A673 (cell line): ENCODE data around the gene ZNF24.
A peak's percentile ranks its signal among the peaks of the same experiment; 100 is the strongest.

ENCODE experiments used
- EZH2 ChIP-seq: fragments of 200-600 bp; sonication (generic); IDR thresholded peaks from 2 replicates; pipeline ENCODE4 v1.6.1; 2017; ENCODE audit warnings: borderline replicate concordance, low read depth, mild to moderate bottlenecking, mixed read lengths, antibody characterized with exemption, low read length; ENCODE audit not compliant: poor library complexity, severe bottlenecking
- TF ChIP-seq, protein P1 (sequence below): fragments of 300-800, 200-600 bp; sonication (generic); conservative IDR thresholded peaks from 2 replicates; pipeline ENCODE4 v1.5.1; 2017; ENCODE audit warnings: low read depth, mild to moderate bottlenecking, antibody characterized with exemption, low read length, moderate library complexity, mixed read lengths

DNA sequence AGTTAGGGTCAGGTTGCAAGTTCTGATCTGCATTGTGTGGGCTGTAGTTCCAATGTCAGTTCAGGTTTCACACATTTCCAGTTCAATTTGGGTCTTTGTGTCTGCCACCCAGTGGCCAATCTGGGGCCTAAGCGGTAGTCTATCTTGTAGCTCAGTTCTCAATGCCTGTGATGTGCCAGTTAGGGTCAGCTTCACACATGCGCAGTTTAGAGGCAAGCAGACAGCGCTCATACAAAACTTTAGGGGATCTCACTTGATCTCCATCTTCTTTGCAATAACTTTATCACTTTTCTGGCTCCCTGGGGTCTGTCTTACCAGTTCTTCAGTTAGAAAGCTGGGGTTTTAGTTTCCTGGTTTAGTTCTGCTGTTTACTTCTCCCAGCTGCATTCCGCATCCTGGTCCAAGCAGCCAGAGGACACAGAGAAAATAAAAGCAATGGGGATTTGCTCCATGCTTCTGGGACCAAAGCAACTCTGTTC, 11.0 kb upstream of the ZNF24 start:
- no peak for TF ChIP-seq EZH2
- TF ChIP-seq, protein P1, sequence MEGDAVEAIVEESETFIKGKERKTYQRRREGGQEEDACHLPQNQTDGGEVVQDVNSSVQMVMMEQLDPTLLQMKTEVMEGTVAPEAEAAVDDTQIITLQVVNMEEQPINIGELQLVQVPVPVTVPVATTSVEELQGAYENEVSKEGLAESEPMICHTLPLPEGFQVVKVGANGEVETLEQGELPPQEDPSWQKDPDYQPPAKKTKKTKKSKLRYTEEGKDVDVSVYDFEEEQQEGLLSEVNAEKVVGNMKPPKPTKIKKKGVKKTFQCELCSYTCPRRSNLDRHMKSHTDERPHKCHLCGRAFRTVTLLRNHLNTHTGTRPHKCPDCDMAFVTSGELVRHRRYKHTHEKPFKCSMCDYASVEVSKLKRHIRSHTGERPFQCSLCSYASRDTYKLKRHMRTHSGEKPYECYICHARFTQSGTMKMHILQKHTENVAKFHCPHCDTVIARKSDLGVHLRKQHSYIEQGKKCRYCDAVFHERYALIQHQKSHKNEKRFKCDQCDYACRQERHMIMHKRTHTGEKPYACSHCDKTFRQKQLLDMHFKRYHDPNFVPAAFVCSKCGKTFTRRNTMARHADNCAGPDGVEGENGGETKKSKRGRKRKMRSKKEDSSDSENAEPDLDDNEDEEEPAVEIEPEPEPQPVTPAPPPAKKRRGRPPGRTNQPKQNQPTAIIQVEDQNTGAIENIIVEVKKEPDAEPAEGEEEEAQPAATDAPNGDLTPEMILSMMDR: peak; percentile 80
